GM21825 (cell line): ENCODE measurements around the gene UHMK1.
"Not testable (repeated sequence)": the region's sequence is repeated elsewhere in the genome, so short reads cannot be mapped to it uniquely, and the experiment has no call there.

ENCODE experiments used
- ATAC-seq: cut with Tn5 transposase; IDR thresholded peaks from one replicate; pipeline ENCODE4 v1.9.1; 2021; ENCODE audit warnings: mild to moderate bottlenecking, moderate library complexity; ENCODE audit not compliant: unreplicated experiment

UHMK1 gene, protein sequence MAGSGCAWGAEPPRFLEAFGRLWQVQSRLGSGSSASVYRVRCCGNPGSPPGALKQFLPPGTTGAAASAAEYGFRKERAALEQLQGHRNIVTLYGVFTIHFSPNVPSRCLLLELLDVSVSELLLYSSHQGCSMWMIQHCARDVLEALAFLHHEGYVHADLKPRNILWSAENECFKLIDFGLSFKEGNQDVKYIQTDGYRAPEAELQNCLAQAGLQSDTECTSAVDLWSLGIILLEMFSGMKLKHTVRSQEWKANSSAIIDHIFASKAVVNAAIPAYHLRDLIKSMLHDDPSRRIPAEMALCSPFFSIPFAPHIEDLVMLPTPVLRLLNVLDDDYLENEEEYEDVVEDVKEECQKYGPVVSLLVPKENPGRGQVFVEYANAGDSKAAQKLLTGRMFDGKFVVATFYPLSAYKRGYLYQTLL

DNA sequence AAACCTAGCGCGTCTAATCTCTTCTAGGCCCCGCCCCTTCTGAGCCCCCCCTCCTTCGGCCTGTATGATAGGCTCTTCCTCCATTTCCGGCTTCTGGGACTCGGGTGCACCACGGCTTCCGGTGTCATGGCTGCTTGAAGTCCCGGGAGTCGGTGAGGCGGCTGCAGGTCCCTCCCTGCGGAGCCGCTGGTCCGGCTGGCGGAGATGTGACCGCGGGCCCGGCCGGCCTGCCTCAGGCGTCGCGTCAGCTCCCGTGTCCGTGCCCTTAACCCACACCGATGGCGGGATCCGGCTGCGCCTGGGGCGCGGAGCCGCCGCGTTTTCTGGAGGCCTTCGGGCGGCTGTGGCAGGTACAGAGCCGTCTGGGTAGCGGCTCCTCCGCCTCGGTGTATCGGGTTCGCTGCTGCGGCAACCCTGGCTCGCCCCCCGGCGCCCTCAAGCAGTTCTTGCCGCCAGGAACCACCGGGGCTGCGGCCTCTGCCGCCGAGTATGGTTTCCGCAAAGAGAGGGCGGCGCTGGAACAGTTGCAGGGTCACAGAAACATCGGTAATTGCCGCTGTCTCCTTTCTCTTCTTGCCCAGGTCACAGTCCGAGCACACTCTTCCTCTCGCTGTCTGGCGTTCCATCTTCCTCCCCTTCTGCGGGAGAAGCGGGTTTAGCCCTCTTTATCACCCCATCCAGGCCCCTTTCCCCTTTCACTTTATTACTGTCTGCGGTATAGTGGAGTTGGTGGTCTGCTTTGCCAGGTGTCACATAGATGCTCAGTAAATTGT is at the start of gene UHMK1:
TSS of gene UHMK1 (plus strand) at position 96 of the 773 bp plus-strand sequence. CDS start at position 279, 183 bp downstream.
- peak; percentile 97 for ATAC-seq

DNA sequence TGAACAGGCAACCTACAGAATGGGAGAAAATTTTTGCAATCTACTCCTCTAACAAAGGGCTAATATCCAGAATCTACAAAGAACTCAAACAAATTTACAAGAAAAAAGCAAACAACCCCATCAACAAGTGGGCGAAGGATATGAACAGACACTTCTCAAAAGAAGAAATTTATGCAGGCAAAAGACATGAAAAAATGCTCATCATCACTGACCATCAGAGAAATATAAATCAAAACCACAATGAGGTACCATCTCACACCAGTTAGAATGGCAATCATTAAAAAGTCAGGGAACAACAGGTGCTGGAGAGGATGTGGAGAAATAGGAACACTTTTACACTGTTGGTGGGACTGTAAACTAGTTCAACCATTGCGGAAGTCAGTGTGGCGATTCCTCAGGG is 43.3 kb upstream of the UHMK1 start:
- ATAC-seq, result not testable (repeated sequence)

DNA sequence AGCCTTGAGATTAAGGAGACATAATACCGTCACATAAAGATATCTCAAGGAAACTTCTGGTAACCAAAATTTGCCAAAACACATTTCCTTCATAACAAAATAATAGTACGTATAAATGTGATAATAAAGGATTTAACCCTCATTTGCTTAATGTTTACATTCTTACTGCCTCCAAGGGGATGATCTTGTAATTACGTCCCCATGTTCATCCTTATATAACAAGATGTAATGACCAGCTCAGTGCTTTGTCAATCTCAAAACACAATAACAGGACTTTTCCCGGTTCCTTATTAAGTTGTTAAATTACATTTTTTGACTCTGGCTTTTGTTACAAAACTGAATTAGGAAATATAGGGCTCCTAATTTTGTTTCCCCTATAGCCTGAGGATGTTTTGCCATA is 41.3 kb upstream of the UHMK1 start:
- ATAC-seq, result no peak

DNA sequence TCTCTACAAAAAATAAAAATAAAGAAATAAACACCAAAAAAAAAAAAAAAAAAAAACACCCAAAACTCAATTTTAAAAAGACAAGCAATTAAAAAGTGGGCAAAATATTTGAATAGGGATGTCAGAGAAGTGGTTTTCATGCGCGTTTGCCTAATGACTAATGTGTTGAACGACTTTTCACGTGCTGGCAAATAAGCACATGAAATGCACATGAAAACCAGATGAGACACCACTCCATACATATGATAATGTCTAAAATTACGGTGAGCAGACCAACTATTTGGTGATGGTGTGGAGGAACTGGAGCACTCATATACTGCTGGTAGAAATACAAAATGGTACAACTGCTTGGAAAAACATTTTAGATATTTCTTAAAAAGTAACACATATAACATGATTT is 39.4 kb upstream of the UHMK1 start:
- ATAC-seq, result no peak

DNA sequence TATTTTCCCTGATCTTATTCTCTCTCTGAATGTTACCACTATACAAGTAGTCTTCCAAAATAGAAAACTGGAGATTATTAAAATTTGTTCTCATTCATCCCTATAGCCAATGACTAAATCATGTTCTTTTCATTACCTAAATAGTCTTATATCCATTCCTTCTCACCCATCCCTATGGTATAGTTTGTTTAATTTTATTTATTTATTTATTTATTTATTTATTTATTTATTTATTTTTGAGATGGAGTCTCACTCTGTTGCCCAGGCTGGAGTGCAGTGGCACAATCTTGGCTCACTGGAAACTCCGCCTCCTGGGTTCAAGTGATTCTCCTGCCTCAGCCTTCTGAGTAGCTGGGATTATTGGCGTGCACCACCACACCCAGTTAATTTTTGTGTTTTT is 35.2 kb upstream of the UHMK1 start:
- ATAC-seq, result not testable (repeated sequence)

DNA sequence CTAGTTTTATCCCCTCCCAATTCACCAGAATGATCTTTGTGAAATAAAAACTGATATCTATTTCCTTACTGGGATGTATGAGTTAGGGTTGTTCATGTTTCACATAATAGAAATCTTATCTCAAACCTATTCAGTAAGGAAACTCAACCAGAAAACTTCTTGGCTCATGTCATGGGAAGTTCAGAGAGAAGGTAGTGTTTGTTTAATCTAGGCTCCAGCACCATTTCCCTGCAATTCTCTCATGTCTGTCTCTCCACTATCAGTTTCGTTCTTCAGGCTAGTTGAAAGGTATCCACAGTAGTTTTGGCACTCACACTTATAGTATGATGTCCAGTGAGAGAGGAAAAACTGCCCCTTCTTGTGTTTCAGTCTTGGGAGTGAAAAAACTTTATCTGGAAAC is 34.6 kb upstream of the UHMK1 start:
- ATAC-seq, result no peak

DNA sequence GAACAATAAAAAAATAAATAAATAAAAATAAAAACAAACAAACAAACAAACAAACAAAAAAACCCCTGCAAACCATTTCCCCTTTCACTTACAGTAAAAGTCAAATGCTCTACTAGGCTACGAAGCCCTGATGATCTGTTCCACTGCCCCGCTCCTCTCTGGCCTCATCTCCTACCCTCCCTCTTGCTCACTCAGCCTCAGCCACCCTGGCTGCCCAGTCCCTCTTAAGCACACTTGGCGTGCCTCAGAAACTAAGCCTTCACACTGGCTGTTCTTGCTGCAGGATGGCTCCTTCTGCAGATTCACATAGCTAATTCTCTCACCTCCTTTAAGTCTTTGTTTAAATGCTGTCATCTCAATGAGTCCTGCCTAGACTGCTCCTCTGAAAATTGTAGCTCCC is 30.8 kb upstream of the UHMK1 start:
- no peak for ATAC-seq

DNA sequence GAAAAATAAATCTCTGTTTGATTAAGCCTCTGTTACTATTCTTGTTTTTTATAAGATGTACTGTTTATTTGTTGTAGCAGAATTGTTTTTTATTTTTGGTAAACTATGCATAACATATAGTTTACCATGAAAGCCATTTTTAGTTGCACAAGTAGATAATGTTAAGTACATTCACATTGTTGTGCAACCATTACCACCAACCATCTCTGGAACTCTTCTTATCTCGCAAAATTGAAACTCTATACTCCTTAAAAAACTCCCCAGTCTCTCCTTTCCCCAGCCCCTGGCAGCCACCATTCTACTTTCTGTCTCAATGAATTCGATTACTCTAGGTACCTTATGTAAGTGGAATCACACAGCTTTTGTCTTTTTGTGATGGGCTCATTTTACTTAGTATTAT is 27.4 kb upstream of the UHMK1 start:
- no peak for ATAC-seq

DNA sequence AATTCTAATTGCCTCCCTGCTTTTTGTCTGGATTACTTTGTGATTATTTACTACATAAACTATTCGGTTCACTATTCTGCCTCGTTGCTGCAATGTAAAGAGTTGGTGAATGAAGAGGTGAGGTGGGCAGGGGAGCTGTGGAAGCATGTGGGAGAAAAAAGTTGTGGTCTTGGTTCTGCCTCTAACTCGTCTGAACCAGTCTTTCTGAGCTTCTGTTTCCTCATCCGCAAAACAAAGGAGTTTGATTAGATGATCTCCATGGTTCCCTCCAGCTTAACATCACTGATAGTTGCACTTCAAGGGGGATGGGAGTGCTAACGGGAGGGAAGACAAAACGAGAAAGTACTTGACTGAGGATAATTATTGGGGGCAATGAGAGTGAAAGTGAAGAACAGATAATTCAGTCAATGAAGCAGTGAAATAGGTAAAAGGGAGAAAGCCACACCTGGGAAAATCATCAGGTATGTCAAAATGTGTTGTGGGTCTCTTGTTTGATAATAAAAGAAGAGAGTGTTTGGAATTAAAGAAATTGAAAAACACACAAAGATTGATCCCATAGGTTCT is 26.2 kb upstream of the UHMK1 start:
- ATAC-seq, result no peak

DNA sequence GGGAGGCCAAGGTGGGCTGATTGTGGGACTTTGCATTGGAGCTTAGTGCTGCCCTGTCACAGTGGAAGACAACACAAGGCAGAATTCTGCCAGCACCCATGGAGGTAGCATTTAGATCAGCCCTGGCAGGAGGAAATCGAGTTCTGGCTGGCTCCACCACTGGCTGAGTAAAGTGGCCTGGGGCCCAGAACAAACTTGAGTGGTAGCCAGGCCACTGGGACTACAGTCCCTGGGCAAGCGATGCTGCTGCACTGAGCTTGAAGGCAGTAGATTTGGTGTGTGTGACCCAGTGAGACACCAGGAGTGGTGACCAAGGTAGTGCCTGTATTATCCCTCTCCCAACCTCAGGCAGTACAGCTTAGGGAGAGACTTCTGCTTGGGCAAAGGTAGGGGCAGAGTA is 22.5 kb upstream of the UHMK1 start:
- no peak for ATAC-seq

DNA sequence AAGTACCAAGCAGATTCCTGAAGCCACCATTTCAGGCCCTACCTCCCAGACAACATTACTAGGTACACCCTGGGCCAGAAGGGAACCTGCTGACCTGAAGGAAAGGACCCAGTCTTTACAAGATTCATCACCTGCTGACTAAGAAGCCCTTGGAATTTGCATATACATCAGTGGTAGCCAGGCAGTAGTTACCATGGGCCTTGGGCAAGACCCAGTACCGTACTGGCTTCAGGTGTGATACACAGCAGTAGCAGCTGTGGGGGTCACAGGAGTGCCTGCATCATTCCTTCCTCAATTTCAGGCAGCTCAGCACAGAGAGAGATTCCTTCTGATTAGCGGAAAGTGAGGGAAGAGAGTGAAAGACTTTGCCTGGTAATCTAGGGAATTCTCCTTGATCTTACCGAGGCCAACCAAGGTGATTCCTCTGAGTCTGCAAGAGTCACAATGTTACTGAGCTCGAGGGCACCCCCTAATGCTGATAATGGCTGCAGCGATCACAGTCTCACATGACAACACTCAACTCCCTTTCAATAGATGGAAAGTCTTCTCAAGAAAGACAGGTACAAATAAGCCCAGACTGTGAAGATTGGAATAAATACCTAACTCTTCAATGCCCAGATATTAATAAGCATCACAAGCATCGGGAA is 22.0 kb upstream of the UHMK1 start:
- ATAC-seq, result no peak

DNA sequence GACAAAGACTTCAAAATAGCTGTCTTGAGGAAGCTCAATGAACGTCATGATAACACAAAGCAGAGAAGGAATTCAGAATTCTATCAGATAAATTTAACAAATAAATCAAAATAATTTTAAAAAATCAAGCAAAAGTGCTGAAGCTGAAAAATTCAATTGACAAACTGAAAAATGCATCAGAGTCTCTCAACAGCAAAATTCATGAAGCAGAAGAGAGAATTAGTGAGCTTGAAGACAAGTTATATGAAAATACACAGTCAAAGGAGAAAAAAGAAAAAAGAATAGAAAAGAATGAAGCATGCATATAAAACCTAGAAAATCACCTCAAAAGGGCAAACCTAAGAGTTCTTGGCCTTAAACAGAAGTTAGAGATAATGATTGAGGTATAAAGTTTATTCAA is 21.0 kb upstream of the UHMK1 start:
- no peak for ATAC-seq

DNA sequence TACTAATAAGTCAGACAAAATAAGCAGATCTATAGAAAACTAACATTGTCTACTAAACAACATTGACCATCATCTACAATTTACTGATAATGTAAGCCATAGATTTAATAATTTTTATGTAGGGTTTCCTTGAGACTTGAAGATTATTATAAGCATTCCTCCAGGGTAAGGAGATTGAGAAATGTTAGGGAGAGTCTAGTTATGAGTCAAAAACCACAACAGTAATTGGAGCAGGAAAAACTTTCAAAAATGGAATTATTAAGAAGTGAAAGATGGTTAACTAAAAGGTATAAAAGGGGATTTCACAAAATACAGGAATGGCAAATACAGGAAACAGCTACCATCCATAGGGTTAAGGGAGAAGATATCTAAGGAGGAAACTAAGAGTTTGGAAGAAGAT is 12.4 kb upstream of the UHMK1 start:
- ATAC-seq, result no peak

DNA sequence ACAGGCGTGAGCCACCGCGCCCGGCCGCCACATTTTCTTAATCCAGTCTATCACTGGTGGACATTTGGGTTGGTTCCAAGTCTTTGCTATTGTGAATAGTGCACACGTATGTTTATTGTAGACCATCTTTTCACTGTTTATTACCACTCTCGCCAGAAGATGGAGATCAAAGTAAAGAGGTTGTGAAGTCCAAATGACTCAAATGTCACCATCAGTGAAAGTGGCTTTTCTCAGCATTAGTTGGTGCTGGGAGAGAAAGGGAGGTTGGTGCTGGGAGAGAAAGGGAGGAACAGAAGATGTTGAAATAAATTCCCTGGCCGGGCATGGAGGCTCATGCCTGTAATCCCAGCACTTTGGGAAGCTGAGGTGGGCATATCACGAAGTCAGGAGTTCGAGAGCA is 10.4 kb upstream of the UHMK1 start:
- ATAC-seq, result no peak

DNA sequence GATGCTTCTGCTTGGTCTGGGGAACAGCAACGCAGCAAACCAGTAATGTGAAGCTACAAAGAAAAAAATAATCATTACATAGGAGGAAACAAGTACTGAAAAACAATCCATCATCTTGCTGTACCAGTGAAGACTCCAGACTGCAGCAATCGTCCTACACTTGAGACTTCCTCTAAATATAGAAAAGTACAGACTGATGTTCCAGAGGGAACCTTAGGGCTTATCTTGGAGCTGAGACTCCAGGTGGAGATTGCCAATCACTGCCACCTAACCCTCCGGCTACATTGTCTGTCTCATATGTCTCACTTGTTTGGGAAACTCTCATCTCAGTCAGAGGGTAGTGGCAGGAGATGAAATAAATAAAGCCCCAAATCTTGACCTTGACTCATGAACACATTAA is 9.4 kb upstream of the UHMK1 start:
- ATAC-seq, result no peak

DNA sequence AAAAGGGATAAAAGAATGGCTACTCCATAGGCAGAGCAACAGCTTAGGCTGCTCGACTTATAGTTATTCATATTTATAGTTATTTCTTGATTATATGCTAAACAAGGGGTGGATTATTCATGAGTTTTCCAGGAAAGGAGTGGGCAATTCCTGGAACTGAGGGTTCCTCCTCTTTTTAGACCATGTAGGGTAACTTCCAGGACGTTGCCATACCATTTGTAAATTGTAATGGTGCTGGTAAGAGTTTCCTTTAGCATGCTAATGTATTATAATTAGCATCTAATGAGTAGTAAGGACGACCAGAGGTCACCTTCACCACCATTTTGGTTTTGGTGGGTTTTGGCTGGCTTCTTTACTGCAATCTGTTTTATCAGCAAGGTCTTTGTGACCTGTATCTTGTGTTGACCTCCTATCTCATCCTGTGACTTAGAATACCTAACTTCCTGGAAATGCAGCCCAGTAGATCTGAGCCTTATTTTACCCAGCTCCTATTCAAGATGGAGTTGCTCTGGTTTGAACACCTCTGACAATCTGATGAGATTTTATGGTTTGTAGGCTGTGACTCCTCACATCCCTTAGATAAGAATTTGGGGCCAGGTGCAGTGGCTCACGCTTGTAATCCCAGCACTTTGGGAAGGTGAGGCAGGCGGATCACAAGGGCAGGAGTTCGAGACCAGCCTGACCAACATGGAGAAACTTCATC is 1.9 kb upstream of the UHMK1 start:
- not testable (repeated sequence) for ATAC-seq

DNA sequence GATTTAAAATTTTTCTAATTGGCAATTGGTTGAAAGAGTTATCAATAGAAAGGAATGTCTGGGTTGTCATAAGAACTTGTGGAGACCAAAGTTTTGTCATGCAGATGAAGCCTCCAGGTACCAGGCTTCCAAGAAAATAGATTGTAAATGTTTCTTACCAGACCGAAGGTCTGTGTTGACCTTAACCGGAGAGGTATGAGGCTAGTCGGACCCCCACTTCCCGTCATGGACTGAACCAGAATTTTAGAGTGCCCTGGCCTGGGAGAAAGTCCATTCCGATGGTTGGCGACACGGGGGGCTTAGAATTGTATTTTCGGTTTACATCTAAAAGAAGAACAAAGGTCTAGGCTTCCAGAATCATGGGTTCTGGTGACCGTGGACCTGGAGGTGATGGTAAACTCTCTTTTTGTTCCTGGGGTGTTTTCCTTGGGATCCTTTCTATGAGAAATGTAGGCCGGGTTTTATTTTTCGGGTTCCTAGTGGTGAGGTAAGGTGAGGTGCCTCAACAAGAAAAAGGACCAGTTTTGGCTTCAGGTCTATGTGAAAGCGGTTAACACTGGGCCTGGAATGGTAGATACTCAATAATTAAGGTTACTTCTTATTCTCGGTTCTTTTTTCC is 405 bp upstream of the UHMK1 start:
- ATAC-seq, result no peak

DNA sequence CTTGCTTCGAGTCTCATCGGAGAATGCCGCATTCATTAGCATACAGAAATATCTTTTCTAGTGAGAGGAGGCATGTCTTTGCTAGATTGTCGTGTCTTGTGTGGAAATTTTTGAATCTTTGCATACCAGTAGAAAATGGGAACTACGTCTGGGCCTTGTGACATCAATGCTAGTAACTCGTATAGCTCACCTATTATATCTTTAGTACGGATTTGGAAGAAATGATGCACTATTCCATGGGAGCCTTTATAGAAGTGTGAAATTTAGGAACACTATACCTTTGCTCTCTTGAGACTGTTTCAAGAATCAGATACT is 835 bp downstream of the UHMK1 start:
- ATAC-seq, result peak; percentile 23

DNA sequence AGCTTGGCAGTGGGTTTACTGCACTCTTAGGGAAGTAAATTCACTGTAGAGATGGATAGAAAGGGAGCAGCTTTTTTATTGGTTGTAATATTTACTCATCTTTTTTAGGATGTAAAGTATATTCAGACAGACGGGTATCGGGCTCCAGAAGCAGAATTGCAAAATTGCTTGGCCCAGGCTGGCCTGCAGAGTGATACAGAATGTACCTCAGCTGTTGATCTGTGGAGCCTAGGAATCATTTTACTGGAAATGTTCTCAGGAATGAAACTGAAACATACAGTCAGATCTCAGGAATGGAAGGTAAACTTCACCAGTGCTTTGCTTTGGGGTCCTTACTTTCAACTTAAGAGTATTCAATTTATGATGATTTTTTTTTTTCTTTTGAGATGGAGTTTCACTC is 3.2 kb downstream of the UHMK1 start:
- ATAC-seq, result no peak

DNA sequence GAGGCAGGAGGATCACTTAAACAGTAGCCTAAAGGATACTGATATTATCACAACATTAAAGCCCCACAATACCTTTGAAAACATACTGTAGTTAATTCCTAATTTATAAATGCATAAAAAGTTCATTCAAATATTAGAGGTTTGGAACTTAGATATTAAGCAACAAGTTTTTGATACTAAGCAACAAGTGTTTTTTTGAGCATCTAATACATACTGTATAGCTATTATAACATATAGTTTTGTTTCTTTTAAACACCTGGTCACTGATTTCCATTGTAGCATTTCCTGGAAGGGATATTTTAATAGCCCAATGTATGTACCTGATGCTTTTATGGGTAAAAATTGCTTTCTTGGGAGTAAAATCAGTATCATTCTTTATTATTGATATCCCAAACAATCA is 4.5 kb downstream of the UHMK1 start:
- ATAC-seq, result no peak

DNA sequence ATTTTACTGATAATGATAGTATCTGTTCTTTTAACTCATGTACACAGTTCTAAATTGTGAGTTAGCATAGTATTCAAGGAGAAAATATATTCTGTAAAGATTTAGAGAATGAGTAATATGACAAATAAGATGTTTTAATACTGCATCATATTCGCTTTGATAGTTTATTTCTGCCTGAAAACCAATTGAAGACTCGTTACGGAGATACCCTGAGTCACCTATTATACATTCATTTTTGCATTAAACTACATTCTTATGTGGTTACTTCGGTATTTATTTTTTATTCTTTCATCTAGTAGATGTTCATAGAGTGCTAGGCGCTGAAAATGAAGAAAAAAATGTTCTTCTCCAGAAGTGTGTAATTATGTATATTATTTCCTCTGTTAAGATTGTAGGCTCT is 5.3 kb downstream of the UHMK1 start:
- ATAC-seq, result no peak
